ENCODE data around the gene FGFRL1.

DNA sequence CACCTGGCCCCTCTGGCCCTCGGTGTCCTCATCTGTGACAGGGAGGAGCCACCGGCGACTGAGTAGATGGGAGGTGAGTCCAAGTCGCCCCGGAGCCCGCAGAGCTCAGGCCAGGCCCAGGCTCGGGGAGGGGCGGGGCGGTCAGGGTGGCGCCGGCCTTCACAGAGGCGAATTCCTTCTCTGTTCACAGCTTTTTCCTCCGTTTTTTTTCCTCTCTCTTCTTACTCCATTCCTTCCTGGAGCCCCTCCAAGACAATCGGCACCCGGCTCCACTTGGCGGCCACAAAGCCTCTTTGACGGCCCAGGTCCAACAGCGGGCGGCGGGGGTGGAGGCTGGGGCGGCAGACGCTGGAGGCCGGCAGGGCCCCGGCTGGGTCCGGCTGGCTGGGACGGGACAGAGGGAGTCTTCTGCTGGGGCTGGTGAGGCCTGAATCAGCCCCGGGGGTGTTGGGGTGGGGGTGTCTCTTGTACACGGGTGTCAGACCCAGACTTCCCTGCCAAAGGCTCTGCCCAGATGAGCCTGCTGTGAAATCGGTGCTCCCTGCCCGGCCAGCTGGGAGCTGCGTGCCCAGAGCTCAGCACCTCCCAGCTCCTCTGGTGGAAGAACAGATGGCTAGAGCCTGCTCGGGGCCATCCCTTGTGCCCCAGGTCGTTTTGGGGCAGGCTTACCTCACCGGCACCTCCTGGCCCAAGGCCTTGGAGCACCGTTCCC, 22.6 kb downstream of the FGFRL1 start:
- no peak for TF ChIP-seq CTCF (IDR thresholded peaks at IDR 0.05)
- TF ChIP-seq POLR2A (IDR thresholded peaks at IDR 0.05), result peak in 1 of 2 donors; percentile 27
